Activated B cell treated with CpG ODN at 0.5 μM for 24 hours (primary cell): Measurements from ENCODE around the gene LAMB3. TPM values are rescaled to one million over a fixed set of nuclear protein-coding genes. Genes with fewer than 3 reads are reported as not detected.
A peak's percentile ranks its signal among the peaks of the same experiment; 100 is the strongest.

ENCODE experiments used
- ATAC-seq: fragments of 200-7000 bp; cut with Tn5 transposase; one replicate; pipeline ENCODE4 v1.10.0; 2021; ENCODE audit warnings: low read depth, mild to moderate bottlenecking, moderate library complexity
- CTCF ChIA-PET: fragments of 350-600 bp; sonication (Branson Sonifier 250); formaldehyde crosslinking; loops from one replicate; lab custom pipeline; 2021; ENCODE audit warnings: antibody characterized with exemption; lab: Charles Lee
- POLR2A ChIA-PET: fragments of 350-600 bp; sonication (Branson Sonifier 250); formaldehyde crosslinking; loops from one replicate; lab custom pipeline; 2021; ENCODE audit warnings: antibody characterized with exemption; lab: Charles Lee
- DNase-seq: peaks from one replicate; pipeline ENCODE4 v3.0.0; 2022
- H3K27ac Mint-ChIP-seq: one replicate; pipeline ENCODE4 v1.8.0; 2020; ENCODE audit warnings: mixed read lengths
- H3K27me3 Mint-ChIP-seq: one replicate; pipeline ENCODE4 v1.8.0; 2021; ENCODE audit warnings: mixed read lengths
- H3K36me3 Mint-ChIP-seq: one replicate; pipeline ENCODE4 v1.8.0; 2021; ENCODE audit warnings: low read depth, mixed read lengths
- H3K4me1 Mint-ChIP-seq: one replicate; pipeline ENCODE4 v1.8.0; 2021; ENCODE audit warnings: mixed read lengths
- H3K4me3 Mint-ChIP-seq: one replicate; pipeline ENCODE4 v1.8.0; 2020; ENCODE audit warnings: mild to moderate bottlenecking, mixed read lengths
- H3K9me3 Mint-ChIP-seq: one replicate; pipeline ENCODE4 v1.8.0; 2020; ENCODE audit warnings: mixed read lengths
- intact Hi-C: fragments of 100-400 bp; cut with micrococcal nuclease; formaldehyde crosslinking; loops from one replicate; pipeline ENCODE4 v1.15.1; 2024
- total RNA-seq: library from RNA; stranded (reverse); gene quantifications from 2 replicates; pipeline ENCODE4 v1.2.3, GENCODE V29; 2022
- TF ChIP-seq, protein P1 (sequence below): fragments of 200-600 bp; IDR thresholded peaks from one replicate; pipeline ENCODE4 v1.8.0; 2022; ENCODE audit warnings: antibody characterized with exemption, mild to moderate bottlenecking

The LAMB3 gene
- total RNA-seq, 1 donor from 2014 or later, result 0.35 TPM

DNA sequence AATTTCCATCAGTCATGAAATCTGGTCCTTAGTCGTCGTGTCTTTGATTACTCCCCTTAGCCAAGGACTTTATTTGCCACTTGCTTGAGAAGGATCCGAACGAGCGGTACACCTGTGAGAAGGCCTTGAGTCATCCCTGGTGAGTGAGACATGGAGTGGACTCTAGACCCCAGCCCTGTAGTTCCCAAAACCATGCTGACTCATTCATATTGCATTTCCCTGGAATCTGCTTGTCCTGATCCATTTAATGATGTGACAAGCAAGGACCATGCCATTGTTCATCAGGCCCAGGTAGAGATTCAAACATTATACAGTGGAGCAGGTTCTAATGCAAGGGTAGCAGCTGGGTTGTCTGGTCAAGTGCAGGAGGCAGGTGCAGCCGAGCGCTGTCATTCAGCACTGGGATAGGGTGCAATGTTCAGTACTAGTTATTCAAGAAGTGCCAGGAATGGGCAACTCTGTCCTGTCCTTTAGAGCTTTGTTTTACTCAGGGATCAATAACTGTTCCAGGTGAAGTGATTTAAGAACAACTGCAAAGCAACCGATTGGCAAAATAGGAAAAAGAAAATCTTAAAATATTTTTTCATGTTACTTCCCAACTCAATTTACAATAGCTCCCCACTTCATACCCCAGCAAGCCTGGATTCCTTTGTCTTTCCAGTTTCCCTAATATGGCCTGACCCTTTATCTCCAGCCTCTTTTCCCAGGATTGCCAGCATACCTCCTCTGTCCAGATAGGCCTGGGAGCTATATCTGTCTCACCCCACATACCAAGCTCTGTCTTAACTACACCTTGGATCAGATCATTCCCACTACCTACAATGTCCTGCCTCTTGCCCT lies 42.2 kb downstream of the LAMB3 start:
- intact Hi-C loops, result no loop called here
- no peak overlapping the region for H3K4me3 Mint-ChIP-seq
- DNase-seq, result no peak
- peaks cover 4% of the 10 kb centered on the region for H3K27me3 Mint-ChIP-seq
- no peaks in the 10 kb centered on the region for H3K9me3 Mint-ChIP-seq
- no peaks in the 10 kb centered on the region for H3K36me3 Mint-ChIP-seq
- CTCF ChIA-PET, result no interaction called here
- no peaks in the 10 kb centered on the region for H3K4me1 Mint-ChIP-seq
- POLR2A ChIA-PET, result interaction anchor here (0.5 kb wide), 1 partner anchor 14 kb away, joined by 4 read pairs; no protein-coding TSS in a partner anchor
- ATAC-seq, result no peak
- TF ChIP-seq, protein P1, sequence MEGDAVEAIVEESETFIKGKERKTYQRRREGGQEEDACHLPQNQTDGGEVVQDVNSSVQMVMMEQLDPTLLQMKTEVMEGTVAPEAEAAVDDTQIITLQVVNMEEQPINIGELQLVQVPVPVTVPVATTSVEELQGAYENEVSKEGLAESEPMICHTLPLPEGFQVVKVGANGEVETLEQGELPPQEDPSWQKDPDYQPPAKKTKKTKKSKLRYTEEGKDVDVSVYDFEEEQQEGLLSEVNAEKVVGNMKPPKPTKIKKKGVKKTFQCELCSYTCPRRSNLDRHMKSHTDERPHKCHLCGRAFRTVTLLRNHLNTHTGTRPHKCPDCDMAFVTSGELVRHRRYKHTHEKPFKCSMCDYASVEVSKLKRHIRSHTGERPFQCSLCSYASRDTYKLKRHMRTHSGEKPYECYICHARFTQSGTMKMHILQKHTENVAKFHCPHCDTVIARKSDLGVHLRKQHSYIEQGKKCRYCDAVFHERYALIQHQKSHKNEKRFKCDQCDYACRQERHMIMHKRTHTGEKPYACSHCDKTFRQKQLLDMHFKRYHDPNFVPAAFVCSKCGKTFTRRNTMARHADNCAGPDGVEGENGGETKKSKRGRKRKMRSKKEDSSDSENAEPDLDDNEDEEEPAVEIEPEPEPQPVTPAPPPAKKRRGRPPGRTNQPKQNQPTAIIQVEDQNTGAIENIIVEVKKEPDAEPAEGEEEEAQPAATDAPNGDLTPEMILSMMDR, result no peak
- no peak overlapping the region for H3K27ac Mint-ChIP-seq

DNA sequence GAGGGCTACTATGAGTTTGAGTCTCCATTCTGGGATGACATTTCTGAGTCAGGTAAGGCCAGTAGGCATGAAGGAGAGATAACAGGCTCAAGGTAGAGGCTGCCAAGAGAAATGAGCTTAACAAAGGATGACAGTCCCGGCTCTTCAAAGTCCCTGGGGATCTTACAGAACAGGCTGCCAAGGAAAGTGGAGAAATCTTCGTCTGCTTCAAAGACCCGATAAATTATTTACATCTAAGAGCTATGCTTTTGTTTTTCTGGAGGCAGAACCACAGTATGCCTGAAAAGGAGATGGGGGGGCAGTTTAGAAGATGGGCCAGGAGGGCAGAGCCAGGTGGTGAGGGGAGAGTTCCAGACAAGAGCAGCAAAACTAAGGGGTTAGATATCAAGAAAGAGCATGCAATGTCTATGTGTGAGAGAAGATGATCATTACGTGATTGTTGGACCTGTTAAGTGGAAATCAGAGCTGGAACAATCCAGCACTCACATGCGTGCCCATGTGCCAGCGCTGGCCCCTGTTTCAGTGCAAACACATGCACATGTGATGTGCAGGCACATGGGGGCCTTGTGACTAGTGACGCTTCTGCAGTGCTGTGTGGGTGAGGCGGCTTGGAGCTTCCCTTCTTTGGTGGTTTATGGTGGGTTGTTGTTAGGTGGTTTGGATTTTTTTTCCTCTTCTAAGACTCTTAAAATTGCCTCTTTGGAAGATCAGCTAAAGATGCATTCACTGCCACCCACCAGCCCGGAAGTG lies 43.0 kb downstream of the LAMB3 start:
- intact Hi-C loops, result no loop called here
- TF ChIP-seq, protein P1, result no peak
- Mint-ChIP-seq H3K27ac (no peak overlapping the region), H3K4me3 (no peak overlapping the region), H3K9me3 (no peaks in the 10 kb centered on the region), H3K36me3 (no peaks in the 10 kb centered on the region), H3K4me1 (no peaks in the 10 kb centered on the region), H3K27me3 (no peaks in the 10 kb centered on the region)
- DNase-seq (no peak), ATAC-seq (no peak)
- ChIA-PET POLR2A (no interaction called here), CTCF (no interaction called here)

DNA sequence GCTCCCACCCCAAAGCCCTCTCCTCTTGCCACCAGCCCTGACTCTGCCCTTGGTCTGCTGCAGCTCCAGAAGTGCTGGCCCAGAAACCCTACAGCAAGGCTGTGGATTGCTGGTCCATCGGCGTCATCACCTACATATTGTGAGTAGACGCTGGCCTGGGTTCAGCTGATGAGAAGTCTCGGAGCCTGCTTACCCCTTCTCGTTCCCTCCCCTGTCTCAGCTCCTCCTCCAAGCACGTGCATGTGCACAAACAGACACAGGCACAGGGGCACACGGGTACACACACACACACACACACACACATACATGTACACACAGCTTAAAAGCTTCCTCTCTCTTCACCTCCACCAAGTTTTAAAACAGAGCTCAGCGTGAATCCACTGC lies 44.4 kb downstream of the LAMB3 start:
- Mint-ChIP-seq H3K27ac (no peak overlapping the region), H3K9me3 (no peaks in the 10 kb centered on the region), H3K27me3 (no peaks in the 10 kb centered on the region), H3K4me1 (no peaks in the 10 kb centered on the region), H3K36me3 (no peaks in the 10 kb centered on the region), H3K4me3 (no peak overlapping the region)
- ChIA-PET POLR2A (no interaction called here), CTCF (interaction anchor here (1.2 to 1.3 kb wide), 2 partner anchors 35 to 38 kb away, joined by 4 read pairs; no protein-coding TSS in a partner anchor)
- DNase-seq, result no peak
- ATAC-seq, result peak; percentile 21
- TF ChIP-seq, protein P1, result no peak
- intact Hi-C loops, result loop anchor here (1.0 kb wide), 1 partner anchor 66 kb away; no protein-coding TSS in a partner anchor

DNA sequence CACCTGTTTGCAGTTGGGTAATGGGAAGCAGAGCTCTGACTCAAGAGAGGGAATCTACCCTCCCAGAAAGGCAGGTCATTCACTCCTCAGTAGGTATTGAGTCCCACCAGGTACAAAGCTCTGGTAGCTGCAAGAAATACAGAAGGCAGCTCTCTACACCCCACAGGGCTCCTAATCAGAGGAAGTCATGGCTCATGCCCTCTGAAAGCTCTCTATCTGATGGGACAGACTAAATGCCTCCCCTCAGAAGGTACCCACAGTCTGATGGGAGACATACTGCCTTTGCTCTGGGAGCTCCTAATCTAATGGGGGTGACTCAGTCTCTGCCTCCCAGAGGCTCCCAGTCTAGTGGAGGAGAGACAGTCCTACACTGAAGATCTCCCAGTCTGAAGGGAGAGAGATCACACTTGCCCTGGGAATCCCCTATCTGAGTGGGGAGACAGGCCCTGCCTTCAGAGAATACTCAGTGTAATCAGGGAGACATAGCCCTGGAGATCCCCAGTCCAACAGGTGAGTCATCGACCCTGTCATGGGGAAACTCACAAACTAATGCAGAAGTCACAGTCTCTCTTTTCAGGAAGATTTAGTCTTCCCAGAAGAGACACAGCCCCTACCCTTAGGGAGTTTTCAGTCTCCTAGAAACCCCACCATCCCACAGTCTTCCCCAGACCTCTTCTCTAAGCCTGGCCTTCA lies 45.0 kb downstream of the LAMB3 start:
- TF ChIP-seq, protein P1, result no peak
- intact Hi-C loops, result loop anchor here (1.0 kb wide), 1 partner anchor 66 kb away; no protein-coding TSS in a partner anchor
- H3K4me1 Mint-ChIP-seq, result no peaks in the 10 kb centered on the region
- no peaks in the 10 kb centered on the region for H3K36me3 Mint-ChIP-seq
- H3K27ac Mint-ChIP-seq, result no peak overlapping the region
- DNase-seq (no peak), ATAC-seq (peak; percentile 90)
- no peaks in the 10 kb centered on the region for H3K9me3 Mint-ChIP-seq
- no peak overlapping the region for H3K4me3 Mint-ChIP-seq
- no peaks in the 10 kb centered on the region for H3K27me3 Mint-ChIP-seq
- ChIA-PET POLR2A (no interaction called here), CTCF (interaction anchor here (1.2 to 1.3 kb wide), 2 partner anchors 35 to 38 kb away, joined by 4 read pairs; no protein-coding TSS in a partner anchor)
